ENCODE results near the gene LRRC27. TPM values are rescaled to one million over a fixed set of nuclear protein-coding genes. Genes with fewer than 3 reads are reported as not detected.

LRRC27 gene
- total RNA-seq, 1 donor from 2014 or later, result 9.3 TPM

GRCh38 chr10:132410779-132411532, 79.0 kb downstream of the LRRC27 start:
- DNase-seq (ENCODE audit: low read depth), result no peak

DNA sequence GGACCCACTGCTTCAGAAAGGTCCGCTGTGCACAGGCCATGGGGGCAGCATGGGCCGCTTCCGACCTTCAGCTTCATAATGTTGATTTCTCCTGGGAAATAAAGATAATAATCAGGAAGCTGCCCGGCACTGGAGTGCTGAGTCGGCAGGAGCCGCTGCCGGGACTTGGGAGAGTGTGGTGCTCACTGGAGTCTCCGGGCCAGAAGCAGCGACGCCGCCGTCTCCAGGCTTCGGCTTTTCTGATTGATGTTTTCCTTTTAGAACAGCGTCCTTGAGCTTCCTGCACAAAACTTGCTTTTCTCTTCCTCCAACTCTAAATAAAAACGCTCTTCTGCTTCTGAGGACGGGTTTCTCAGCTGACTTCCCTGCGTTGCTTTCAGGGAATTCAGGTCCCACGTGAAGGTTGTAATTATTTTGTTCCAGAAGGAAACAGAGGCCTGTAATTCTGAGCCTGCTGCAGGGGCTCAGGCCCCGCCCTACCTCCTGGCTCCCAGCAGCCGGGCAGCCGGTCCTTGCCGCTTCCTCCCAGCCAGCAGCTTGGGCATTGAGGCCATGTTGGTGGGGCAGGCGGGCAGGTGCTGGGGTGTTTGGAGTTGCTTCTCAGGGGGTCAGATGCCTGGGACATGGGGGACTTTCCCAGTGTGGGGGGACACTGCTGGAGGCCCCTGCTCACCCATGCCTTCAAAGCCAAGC, 79.7 kb downstream of the LRRC27 start:
- DNase-seq (ENCODE audit: low read depth), result no peak

DNA sequence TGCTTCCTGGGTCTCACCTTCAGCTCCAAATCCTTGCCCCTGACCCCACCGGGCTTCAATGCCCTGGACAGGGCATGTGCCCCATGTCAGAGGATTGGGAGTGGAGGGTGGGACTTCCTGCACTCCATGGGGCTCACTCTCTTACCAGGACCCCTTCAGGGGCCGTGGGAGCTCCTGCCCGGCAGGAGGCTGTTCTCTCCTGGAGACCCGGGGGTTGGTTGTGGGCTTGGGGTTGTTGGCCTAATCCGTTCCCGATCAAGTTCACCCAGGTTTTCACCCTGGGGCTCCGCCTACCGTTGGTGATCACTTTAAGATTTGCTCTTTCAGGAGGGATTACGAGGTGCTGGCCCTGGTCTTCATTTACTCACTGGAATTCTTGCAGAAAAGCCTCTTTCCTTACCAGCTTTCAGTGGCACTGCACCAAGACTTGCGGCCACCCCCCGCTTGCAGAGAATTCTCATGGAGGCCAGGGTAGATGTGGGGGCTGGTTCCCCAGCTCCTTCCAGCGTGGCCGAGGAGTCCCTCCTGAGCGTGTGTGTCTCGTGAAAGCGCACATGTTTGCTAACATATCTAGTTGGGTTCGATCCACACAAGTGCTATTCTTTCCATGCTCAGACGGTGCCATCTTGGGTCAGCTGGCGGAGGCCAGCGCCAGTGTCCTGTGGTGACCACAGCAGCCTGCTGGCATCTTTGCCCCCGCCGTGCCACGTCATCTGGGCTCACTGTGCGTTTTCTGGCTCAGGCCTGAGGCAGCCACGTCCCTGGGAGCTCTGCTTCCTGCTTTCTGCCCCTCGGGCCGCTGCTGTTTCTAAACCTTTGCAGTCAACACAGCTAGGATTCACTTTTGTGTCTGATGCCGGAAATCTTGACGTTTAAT, 80.6 kb downstream of the LRRC27 start:
- DNase-seq (ENCODE audit: low read depth), result no peak

GRCh38 chr10:132413226-132414205, 81.5 kb downstream of the LRRC27 start:
- no peak for DNase-seq (ENCODE audit: low read depth)

DNA sequence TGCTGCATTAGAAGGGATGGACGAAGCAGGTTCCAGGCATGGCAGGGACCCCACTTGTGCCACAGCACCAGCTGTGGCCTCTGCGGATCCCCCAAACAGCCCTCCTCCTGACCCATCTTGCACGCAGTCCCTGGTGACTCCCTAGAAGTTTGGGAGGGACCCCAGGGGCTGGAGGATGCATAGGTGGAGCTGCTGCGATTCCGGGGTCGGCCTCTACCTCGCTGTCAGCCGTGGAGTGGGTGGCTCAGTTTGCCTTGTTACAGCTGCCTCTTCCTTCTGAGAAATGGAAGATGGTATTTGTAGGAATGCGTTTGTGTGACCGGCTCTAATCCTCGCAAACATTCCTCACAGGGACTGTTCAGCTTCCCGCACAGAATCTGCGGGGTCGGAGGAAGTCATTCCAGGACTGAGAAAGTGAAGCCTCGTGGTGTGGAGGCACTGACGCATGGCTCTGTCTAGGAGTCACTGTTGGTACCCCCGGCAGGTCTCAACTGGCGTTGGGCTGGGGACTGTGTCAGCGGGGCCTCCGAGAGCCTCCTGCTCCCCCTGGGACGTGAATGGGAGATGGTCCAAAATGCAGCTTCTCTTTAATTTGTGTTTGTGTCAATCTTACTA, 82.5 kb downstream of the LRRC27 start:
- DNase-seq (ENCODE audit: low read depth), result no peak

DNA sequence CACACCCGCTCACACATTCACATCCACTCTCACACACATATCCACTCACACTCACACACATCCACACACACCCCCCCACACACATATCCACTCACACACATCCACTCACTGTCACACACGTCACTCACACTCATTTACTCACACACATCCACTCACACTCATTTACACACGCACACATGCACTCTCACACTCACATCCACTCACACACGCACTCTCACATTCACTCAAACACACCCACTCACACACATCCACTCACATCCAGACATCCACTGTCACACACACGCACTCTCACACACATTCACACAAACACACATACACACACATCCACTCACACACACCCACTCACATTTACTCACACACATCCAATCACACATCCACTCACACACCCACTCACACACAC, 83.3 kb downstream of the LRRC27 start:
- DNase-seq (ENCODE audit: low read depth), result no peak

GRCh38 chr10:132415956-132416355, 84.0 kb downstream of the LRRC27 start:
- DNase-seq (ENCODE audit: low read depth), result no peak

- no peak for DNase-seq (ENCODE audit: low read depth)
Observed at GRCh38 chr10:132416566-132417256, 84.7 kb downstream of the LRRC27 start.

DNA sequence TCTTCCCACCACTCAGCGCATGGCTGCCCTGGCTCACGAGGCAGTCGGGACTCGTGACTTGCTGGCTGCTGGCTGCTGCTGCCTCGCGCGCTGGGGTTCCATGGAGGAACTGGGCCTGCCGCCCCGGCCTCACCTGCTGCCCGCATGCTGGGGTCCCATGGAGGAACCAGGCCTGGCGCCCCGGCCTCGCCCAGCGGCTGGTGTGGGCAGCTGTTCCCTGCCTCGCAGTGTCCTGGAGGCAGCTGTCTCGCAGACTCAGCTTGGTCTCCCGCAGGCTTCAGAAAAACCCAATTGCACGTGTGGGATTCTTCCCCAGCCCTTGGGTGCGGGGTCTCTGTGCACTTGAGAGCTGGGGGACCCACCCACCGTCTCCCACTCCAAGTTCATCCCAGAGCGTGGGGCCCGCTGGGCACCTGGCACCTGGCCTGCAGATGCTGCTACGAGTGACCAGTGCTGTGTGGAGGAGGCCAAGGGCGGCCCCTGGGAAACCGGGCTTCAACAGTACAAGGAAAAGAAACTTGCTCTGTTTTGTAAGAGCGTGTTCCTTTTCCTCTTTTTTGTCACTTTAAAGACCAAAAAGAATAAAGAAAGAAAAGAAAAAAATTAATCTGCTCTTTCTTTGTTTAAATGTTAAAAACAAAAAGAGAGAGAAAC, 85.4 kb downstream of the LRRC27 start:
- no peak for DNase-seq (ENCODE audit: low read depth)

DNA sequence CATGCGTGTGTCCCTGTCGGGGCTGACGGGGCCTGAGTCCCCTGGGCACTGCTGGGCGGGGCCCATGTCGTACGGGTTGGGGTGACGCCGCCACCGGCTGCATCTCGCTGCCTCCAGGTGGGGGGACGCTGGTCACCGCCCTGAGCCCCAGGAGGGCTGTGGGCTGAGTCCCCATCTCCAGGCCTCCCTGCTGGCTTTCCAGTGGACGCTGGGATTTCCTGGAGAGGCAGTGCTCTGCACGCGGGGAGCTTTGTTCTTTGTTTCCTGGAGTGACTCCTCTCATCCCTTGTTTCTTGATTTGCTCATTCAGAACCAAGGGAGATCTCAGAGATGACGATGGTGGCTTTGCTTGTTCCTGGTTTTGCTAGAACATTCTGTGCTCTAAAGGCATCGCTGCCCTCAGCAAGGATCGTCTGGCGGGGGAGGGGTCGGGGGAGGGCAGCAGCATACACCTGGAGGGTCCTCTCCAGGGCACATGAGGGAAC, 86.0 kb downstream of the LRRC27 start:
- DNase-seq (ENCODE audit: low read depth), result no peak

GRCh38 chr10:132418527-132419416, 86.8 kb downstream of the LRRC27 start:
- peak; percentile 55 for DNase-seq (ENCODE audit: low read depth)

DNA sequence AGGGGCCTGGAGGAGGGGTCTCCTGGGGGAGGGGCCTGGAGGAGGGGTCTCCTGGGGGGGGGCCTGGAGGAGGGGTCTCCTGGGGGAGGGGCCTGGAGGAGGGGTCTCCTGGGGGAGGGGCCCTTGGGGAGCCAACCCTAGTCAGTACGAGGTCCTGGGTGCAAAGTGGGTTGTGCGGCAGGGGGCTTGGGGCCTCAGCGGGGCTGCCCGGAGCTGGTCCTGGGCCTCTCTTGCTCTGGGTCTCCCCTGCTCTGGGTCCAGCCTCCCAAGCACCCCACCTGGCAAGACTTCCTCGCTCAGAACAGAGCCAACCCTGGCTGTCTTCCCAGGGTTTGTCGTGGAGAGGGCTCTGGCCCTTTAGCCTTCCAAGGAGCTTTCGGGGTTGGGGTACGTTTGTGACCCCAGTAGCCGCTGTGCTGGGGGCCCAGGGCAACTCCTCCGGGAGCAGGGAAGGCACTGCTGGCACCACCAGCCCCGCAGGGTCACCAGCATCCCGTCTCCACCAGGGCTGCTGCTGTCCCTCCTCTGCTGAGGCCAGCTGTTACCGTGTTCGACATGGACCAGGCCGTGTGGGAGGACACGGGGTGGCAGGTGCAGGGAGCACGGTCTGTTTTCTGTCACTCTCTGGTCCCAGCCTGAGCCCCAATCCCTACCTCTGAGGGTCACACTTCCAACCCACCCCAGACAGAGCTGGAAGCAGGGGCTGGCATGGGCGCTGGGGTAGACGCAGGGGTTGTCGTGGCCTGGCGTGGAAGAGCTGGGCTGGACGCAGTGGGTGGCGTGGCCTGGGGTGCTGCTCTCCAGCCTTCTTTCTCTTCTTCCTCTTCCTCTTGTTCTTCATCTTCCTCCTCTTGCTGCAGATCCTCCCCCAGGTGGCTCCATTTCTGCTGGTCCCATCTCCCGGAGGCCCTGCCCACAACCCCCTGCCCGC, 87.8 kb downstream of the LRRC27 start:
- DNase-seq (ENCODE audit: low read depth), result peak; percentile 67

DNA sequence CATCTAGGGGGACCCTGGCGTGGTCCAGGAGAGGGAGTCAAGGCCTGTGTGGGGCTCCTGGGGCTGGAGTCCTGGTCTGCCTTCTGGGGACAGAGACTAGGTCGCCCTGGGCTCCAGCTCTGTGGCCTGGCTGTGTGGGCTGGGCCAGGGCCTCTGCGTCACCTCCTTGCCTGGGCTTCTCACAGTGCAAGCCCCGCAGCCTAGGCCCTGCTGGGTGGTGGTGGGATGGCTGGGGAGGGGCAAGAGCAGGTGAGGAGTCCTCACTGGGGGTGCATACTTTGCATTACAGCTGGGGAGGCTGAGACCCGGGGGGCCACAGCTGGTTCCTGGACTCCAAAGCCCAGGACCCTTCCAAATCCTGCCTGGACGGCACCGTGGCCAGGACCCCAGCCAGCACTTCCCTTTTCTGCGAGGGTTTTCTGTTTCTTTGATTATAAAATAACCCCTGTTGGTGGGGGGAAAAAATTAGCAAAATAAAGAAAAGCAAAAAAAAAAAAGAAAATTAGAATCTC, 88.5 kb downstream of the LRRC27 start:
- DNase-seq (ENCODE audit: low read depth), result no peak

DNA sequence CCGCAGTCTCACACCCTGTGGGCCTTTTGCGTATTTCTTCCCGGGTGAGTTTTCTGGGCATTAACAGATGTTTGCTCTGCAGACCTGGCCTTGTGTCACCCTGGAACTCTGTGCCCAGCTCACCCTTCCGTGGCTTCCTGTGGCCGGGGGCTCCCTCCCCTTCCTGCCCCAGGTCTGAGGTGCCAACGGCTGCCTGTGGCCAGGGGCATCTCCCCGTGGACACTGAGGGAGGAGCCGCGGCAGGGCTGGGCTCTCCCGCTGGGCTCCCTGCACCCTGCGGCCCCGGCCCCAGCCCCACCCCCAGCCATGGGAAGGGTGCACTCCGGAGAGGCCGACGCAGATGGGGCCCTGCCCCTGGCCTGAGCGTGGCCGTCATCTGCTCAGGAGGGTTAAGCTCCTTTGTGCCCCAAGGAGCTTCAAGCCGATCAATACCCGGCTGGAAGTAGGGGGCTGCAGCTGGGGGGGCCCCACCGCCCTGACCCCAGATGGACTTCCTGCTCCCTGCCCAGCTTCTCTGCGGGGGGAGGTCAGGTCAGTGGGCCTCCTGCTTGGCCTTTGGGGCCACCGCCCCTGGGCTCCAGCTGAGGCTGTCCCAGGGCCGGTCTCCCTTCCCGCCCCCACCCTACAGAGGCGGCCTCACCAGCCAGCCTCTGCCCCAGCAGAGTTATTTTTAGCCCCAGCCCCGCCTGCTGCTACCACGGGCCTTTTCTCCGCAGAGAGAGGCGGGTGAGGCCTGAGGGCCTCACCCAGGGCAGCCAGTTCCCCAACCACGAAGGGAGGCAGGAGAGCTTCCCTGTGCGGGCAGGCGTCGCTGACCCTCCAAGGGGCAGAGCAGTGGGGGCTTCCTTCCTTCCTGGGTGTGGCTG, 89.2 kb downstream of the LRRC27 start:
- DNase-seq (ENCODE audit: low read depth), result peak; percentile 90

All from myocyte (in vitro differentiated cells).